HAP-1 (cell line): ENCODE measurements around the gene DEFB129.

Source experiments
- DNase-seq, 2 experiments: peaks; one replicate each; pipeline ENCODE4 v3.0.0-alpha.2; 2016 to 2020; ENCODE audit warnings: low spot score in 2 of 2
- H3K27me3 ChIP-seq: fragments of 250-450 bp; sonication (Bioruptor Pico); 2 replicates; pipeline ENCODE4 v1.5.1; 2020; ENCODE audit warnings: low read depth, mild to moderate bottlenecking, moderate library complexity
- H3K36me3 ChIP-seq: fragments of 250-450 bp; sonication (Bioruptor Pico); replicated peaks from 2 replicates; pipeline ENCODE4 v1.5.1; 2020; ENCODE audit warnings: mild to moderate bottlenecking
- H3K4me1 ChIP-seq: fragments of 250-450 bp; sonication (Bioruptor Pico); 2 replicates; pipeline ENCODE4 v1.5.1; 2020; ENCODE audit warnings: mild to moderate bottlenecking
- H3K4me3 ChIP-seq: fragments of 250-450 bp; sonication (Bioruptor Pico); 2 replicates; pipeline ENCODE4 v1.5.1; 2020; ENCODE audit warnings: mild to moderate bottlenecking, moderate library complexity
- H3K9me3 ChIP-seq: fragments of 250-450 bp; sonication (Bioruptor Pico); 2 replicates; pipeline ENCODE4 v1.5.1; 2020; ENCODE audit warnings: mild to moderate bottlenecking, moderate library complexity
- in situ Hi-C: fragments of 300-500 bp; cut with MboI; formaldehyde crosslinking; loops from 3 replicates; pipeline ENCODE4 v1.14.3; 2020; ENCODE audit warnings: low sequenced_read_pairs, inconsistent platforms, mixed read lengths

DEFB129 gene

GRCh38 chr20:263701-264100 is 36.6 kb downstream of the DEFB129 start:
- Histone ChIP-seq H3K4me3 (no peak overlapping the region), H3K36me3 (no peaks in the 10 kb centered on the region; the same call in 1 of the 2 replicates), H3K27me3 (no peaks in the 10 kb centered on the region), H3K9me3 (peaks cover 5% of the 10 kb centered on the region), H3K4me1 (peaks cover 4% of the 10 kb centered on the region)
- in situ Hi-C loops: no loop called here
- no peak for DNase-seq

GRCh38 chr20:266596-267562 is 39.8 kb downstream of the DEFB129 start:
- Histone ChIP-seq H3K36me3 (no peaks in the 10 kb centered on the region; the same call in 1 of the 2 replicates), H3K4me3 (peak overlapping the region; percentile 26), H3K27me3 (no peaks in the 10 kb centered on the region), H3K9me3 (peaks cover 5% of the 10 kb centered on the region), H3K4me1 (peaks cover 4% of the 10 kb centered on the region)
- DNase-seq: peak; percentile 71 to 97
- in situ Hi-C loops: loop anchor here (5.0 kb wide), 1 partner anchor 60 kb away; no protein-coding TSS in a partner anchor

DNA sequence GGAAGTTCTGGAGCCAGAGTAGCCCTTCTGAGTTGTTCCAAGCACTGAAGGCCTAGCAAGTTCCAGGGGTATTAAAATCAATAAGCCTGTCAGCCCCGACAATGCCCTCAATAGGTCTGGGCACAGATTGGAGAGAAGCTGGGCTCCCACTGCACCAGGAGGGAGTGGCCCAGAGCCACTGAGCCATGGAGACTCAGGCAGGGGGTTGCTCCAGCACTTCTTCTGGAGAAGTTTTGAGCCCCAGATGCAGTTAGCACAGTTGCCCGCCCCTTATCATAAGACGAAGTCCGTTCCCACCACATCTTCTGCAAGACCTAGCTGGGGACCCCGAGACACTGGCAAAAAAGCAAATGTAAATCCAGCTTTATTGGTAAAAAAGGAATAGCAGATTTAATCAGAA is 43.5 kb downstream of the DEFB129 start:
- peaks cover 4% of the 10 kb centered on the region for H3K4me1 ChIP-seq
- peaks cover 5% of the 10 kb centered on the region for H3K9me3 ChIP-seq
- no peaks in the 10 kb centered on the region for H3K27me3 ChIP-seq
- no peak for DNase-seq
- H3K4me3 ChIP-seq: no peak overlapping the region
- in situ Hi-C loops: no loop called here
- H3K36me3 ChIP-seq: no peaks in the 10 kb centered on the region; the same call in 1 of the 2 replicates

DNA sequence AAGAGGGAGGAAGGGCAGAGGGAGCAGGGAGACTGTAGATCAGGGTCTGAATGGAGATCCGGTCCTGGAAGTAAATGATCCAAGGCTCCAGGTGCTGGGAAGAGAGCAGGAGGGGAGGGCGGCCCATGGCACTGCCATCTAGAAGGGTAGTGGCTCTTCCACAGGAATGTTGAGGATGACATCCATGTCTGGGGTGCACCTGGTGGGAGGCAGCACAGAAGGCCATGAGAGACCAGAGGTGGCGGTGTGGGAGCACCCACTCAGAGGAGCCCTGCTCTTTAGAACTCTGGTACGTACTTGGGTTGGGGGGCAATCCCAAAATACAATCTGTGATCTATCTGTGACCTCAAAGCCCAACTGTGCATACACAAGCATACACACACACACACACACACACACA is 44.0 kb downstream of the DEFB129 start:
- Histone ChIP-seq H3K4me3 (no peak overlapping the region), H3K27me3 (no peaks in the 10 kb centered on the region), H3K4me1 (peaks cover 4% of the 10 kb centered on the region), H3K36me3 (no peaks in the 10 kb centered on the region; the same call in 1 of the 2 replicates), H3K9me3 (peaks cover 5% of the 10 kb centered on the region)
- DNase-seq: no peak
- in situ Hi-C loops: no loop called here

DNA sequence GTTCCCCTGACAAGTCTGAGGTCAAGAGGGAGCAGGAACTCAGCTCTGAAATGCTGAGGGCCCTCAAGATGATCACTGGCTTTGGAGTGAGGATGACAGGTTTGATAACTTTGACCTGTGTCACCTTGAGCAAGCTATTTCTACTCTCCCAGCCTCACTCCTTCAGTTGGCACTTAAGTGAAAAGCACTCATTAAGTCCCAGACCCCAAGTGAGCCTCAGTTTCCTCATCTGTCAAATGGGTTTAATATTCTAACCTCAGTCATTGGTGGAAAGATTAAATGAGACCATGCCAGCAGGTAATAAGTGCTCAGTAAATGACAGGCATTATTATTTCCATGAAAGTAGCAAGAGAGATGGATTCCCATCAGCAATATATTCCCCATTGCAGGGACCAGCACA is 44.5 kb downstream of the DEFB129 start:
- no peaks in the 10 kb centered on the region for H3K27me3 ChIP-seq
- peaks cover 3% of the 10 kb centered on the region for H3K4me1 ChIP-seq
- DNase-seq: no peak
- H3K4me3 ChIP-seq: no peak overlapping the region
- no peaks in the 10 kb centered on the region; the same call in 1 of the 2 replicates for H3K36me3 ChIP-seq
- in situ Hi-C loops: no loop called here
- H3K9me3 ChIP-seq: peaks cover under 1% of the 10 kb centered on the region

GRCh38 chr20:272718-273117 is 45.7 kb downstream of the DEFB129 start:
- Histone ChIP-seq H3K36me3 (no peaks in the 10 kb centered on the region), H3K9me3 (no peaks in the 10 kb centered on the region), H3K4me3 (no peak overlapping the region), H3K4me1 (no peaks in the 10 kb centered on the region), H3K27me3 (no peaks in the 10 kb centered on the region)
- DNase-seq: no peak
- in situ Hi-C loops: no loop called here

GRCh38 chr20:273884-274283 is 46.8 kb downstream of the DEFB129 start:
- Histone ChIP-seq H3K9me3 (no peaks in the 10 kb centered on the region), H3K4me1 (no peaks in the 10 kb centered on the region), H3K4me3 (no peak overlapping the region), H3K27me3 (no peaks in the 10 kb centered on the region), H3K36me3 (no peaks in the 10 kb centered on the region)
- DNase-seq: no peak
- in situ Hi-C loops: no loop called here

- in situ Hi-C loops: no loop called here
- Histone ChIP-seq H3K9me3 (no peaks in the 10 kb centered on the region), H3K27me3 (no peaks in the 10 kb centered on the region), H3K4me3 (no peak overlapping the region), H3K36me3 (no peaks in the 10 kb centered on the region), H3K4me1 (no peaks in the 10 kb centered on the region)
- no peak for DNase-seq
Measured at GRCh38 chr20:275791-276190, 48.7 kb downstream of the DEFB129 start.

- Histone ChIP-seq H3K4me1 (no peaks in the 10 kb centered on the region), H3K27me3 (no peaks in the 10 kb centered on the region), H3K36me3 (no peaks in the 10 kb centered on the region), H3K4me3 (no peak overlapping the region), H3K9me3 (no peaks in the 10 kb centered on the region)
- in situ Hi-C loops: no loop called here
- no peak for DNase-seq
Measured at GRCh38 chr20:276620-277495, 49.8 kb downstream of the DEFB129 start.

DNA sequence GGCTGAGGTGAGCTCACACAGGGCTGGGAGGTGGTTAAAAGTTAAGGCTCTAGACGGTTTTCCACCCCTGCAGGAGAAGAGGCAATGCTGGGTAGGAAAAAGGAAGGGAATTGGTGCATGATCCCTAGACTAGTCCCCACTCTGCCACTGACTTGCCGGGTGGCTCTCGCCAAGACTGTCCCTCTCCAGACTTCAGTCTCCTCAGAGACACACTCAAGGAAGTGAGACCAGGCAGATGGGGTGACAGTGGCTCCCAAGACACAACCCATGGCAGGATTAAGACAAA is 50.4 kb downstream of the DEFB129 start:
- no peak overlapping the region for H3K4me3 ChIP-seq
- no peak for DNase-seq
- in situ Hi-C loops: no loop called here
- H3K27me3 ChIP-seq: no peaks in the 10 kb centered on the region
- H3K36me3 ChIP-seq: no peaks in the 10 kb centered on the region
- H3K4me1 ChIP-seq: no peaks in the 10 kb centered on the region
- no peaks in the 10 kb centered on the region for H3K9me3 ChIP-seq

GRCh38 chr20:278181-278580 is 51.1 kb downstream of the DEFB129 start:
- Histone ChIP-seq H3K36me3 (no peaks in the 10 kb centered on the region), H3K4me1 (no peaks in the 10 kb centered on the region), H3K4me3 (no peak overlapping the region), H3K27me3 (no peaks in the 10 kb centered on the region), H3K9me3 (no peaks in the 10 kb centered on the region)
- no peak for DNase-seq
- in situ Hi-C loops: no loop called here

- Histone ChIP-seq H3K27me3 (no peaks in the 10 kb centered on the region), H3K4me1 (no peaks in the 10 kb centered on the region), H3K9me3 (no peaks in the 10 kb centered on the region), H3K4me3 (no peak overlapping the region), H3K36me3 (no peaks in the 10 kb centered on the region)
- DNase-seq: no peak
- in situ Hi-C loops: no loop called here
Measured at GRCh38 chr20:278607-279571, 51.8 kb downstream of the DEFB129 start.
